Endothelial cell of umbilical vein (primary cell): Measurements from ENCODE around the gene STRIP2. TPM values are rescaled to one million over a fixed set of nuclear protein-coding genes. Genes with fewer than 3 reads are reported as not detected.

ENCODE experiments used
- BruUV-seq: library from RNA; stranded (reverse); fragments of 400-500 nt; replicated peaks from 2 replicates; lab custom pipeline; 2021; lab: Mats Ljungman, UMichigan
- CTCF ChIA-PET: fragments of 300-600, 350-600 bp; sonication (Branson Sonifier 250); formaldehyde crosslinking; loops from one replicate; lab custom pipeline; 2021; ENCODE audit warnings: antibody characterized with exemption, inconsistent platforms; lab: Charles Lee
- POLR2A ChIA-PET: fragments of 300-600, 350-600 bp; sonication (Branson Sonifier 250); formaldehyde crosslinking; loops from one replicate; lab custom pipeline; 2021; ENCODE audit warnings: antibody characterized with exemption, inconsistent platforms; lab: Charles Lee
- DNase-seq: peaks from one replicate; pipeline ENCODE4 v3.0.0-alpha.2; 2011; ENCODE audit warnings: low read depth, low spot score
- FAIRE-seq: peaks from 2 replicates; lab custom pipeline; 2011; peaks lifted over from hg19 to GRCh38; lab: Jason Lieb, UNC
- H2AFZ ChIP-seq: 2 replicates; pipeline ENCODE4 v1.6.0; 2012; ENCODE audit warnings: low read depth, low read length, control low read depth, inconsistent platforms
- H3K27ac ChIP-seq: 2 replicates; pipeline ENCODE4 v1.5.1; 2011; ENCODE audit warnings: low read depth, mild to moderate bottlenecking, control low read depth, low read length, moderate library complexity; ENCODE audit not compliant: insufficient read depth
- H3K27me3 ChIP-seq, 2 experiments: 2 replicates each; pipeline versions ENCODE4 v1.6.0 to v1.6.1; 2011; ENCODE audit warnings: low read length in 2 of 2, mixed read lengths in 1 of 2; ENCODE audit not compliant: control insufficient read depth in 2 of 2, insufficient read depth in 2 of 2
- H3K36me3 ChIP-seq, 2 experiments: 2 replicates in 1 of 2; 3 replicates in 1 of 2; pipeline ENCODE4 v1.5.1; 2011; ENCODE audit warnings: low read length in 2 of 2, mild to moderate bottlenecking in 1 of 2, moderate library complexity in 1 of 2; ENCODE audit not compliant: control insufficient read depth in 2 of 2, insufficient read depth in 2 of 2; ENCODE audit errors: extremely low read depth in 1 of 2
- H3K4me1 ChIP-seq: 3 replicates; pipeline ENCODE4 v1.5.1; 2011; ENCODE audit warnings: mild to moderate bottlenecking, low read length; ENCODE audit not compliant: control insufficient read depth, insufficient read depth; ENCODE audit errors: extremely low read depth
- H3K4me2 ChIP-seq: 2 replicates; pipeline ENCODE4 v1.6.1; 2011; ENCODE audit warnings: low read length, control low read depth, mixed read lengths; ENCODE audit not compliant: insufficient read depth
- H3K4me3 ChIP-seq, 3 experiments: fragments of 200-600 bp in 1 of 3; sonication (generic), shearing (Covaris generic) in 1 of 3; replicated peaks in 1 of 3; 2 replicates each; pipeline ENCODE4 v1.5.1; 2011 to 2016; ENCODE audit warnings: control low read depth in 3 of 3, low read length in 3 of 3, mild to moderate bottlenecking in 2 of 3, inconsistent platforms in 1 of 3, low read depth in 1 of 3, moderate library complexity in 1 of 3; ENCODE audit not compliant: insufficient read depth in 1 of 3
- H3K79me2 ChIP-seq: 2 replicates; pipeline ENCODE4 v1.6.0; 2012; ENCODE audit warnings: low read length, inconsistent platforms; ENCODE audit not compliant: control insufficient read depth, insufficient read depth
- H3K9ac ChIP-seq: replicated peaks from 2 replicates; pipeline ENCODE3; 2011; ENCODE audit warnings: low read length, control low read depth; ENCODE audit not compliant: insufficient read depth; ENCODE audit errors: extremely low read depth
- H3K9me1 ChIP-seq: replicated peaks from 3 replicates; pipeline ENCODE4 v1.6.0; 2011; ENCODE audit warnings: mild to moderate bottlenecking, low read length; ENCODE audit not compliant: control insufficient read depth, insufficient read depth; ENCODE audit errors: extremely low read depth
- H3K9me3 ChIP-seq: replicated peaks from 2 replicates; pipeline ENCODE4 v1.5.1; 2012; ENCODE audit warnings: low read length, inconsistent platforms; ENCODE audit not compliant: control insufficient read depth, insufficient read depth
- H4K20me1 ChIP-seq: replicated peaks from 2 replicates; pipeline ENCODE3; 2011; ENCODE audit warnings: mild to moderate bottlenecking, low read length; ENCODE audit not compliant: control insufficient read depth, insufficient read depth; ENCODE audit errors: extremely low read depth
- EZH2 ChIP-seq: IDR thresholded peaks from 2 replicates; pipeline ENCODE4 v1.6.1; 2012; ENCODE audit warnings: borderline replicate concordance, low read depth, mild to moderate bottlenecking, moderate library complexity, low read length, inconsistent platforms; ENCODE audit not compliant: severe bottlenecking
- FOS ChIP-seq: IDR thresholded peaks from 2 replicates; pipeline ENCODE4 v1.6.1; 2011; ENCODE audit warnings: mild to moderate bottlenecking, low read length, moderate library complexity, borderline replicate concordance; ENCODE audit not compliant: insufficient read depth
- GATA2 ChIP-seq: IDR thresholded peaks from 2 replicates; pipeline ENCODE4 v1.7.0; 2011; ENCODE audit warnings: low read depth, mild to moderate bottlenecking, moderate library complexity, mixed read lengths, low read length; ENCODE audit not compliant: insufficient read length, insufficient read depth
- JUN ChIP-seq: IDR thresholded peaks from 2 replicates; pipeline ENCODE4 v1.6.1; 2011; ENCODE audit warnings: borderline replicate concordance, low read depth; ENCODE audit not compliant: insufficient read length, insufficient read depth
- MYC ChIP-seq: IDR thresholded peaks from one replicate; pipeline ENCODE4 v1.6.1; 2011; ENCODE audit warnings: mild to moderate bottlenecking, low read depth, low read length
- POLR2A ChIP-seq: IDR thresholded peaks from 2 replicates; pipeline ENCODE4 v1.6.1; 2012; ENCODE audit warnings: low read depth, mild to moderate bottlenecking, control low read depth, low read length
- POLR2AphosphoS5 ChIP-seq: IDR thresholded peaks from 2 replicates; pipeline ENCODE4 v1.6.1; 2012; ENCODE audit warnings: low read depth, mild to moderate bottlenecking, control low read depth, low read length, moderate library complexity; ENCODE audit not compliant: insufficient read depth
- dilution Hi-C: fragments of 300-500 bp; cut with MboI; formaldehyde crosslinking; loops from one replicate; pipeline ENCODE4 v1.15.0; 2019; ENCODE audit warnings: low sequenced_read_pairs; ENCODE audit not compliant: extremely low pct_ligation_motif_present
- intact Hi-C: fragments of 100-400 bp; cut with micrococcal nuclease; formaldehyde crosslinking; loops from one replicate; pipeline ENCODE4 v1.10.0; 2022
- polyA plus RNA-seq, 4 experiments: library from polyadenylated mRNA; depleted of rRNA in 3 of 4; stranded (reverse) in 3 of 4; unstranded in 1 of 4; fragments of >200 nt; gene quantifications; 2 replicates each; pipeline versions ENCODE4 v1.2.1 to v1.2.3, GENCODE V29; 2011 to 2012; ENCODE audit warnings: missing spikeins in 1 of 4
- total RNA-seq: library from RNA; stranded (reverse); gene quantifications from 2 replicates; pipeline ENCODE4 v1.2.3, GENCODE V29; 2021
- TF ChIP-seq, protein P1 (sequence below): IDR thresholded peaks from 2 replicates; pipeline ENCODE4 v1.6.1; 2011; ENCODE audit not compliant: insufficient read depth, insufficient read length
- TF ChIP-seq, protein P2 (sequence below), 2 donors: IDR thresholded peaks; 1 replicate in 1 of 2; 2 replicates in 1 of 2; pipeline ENCODE4 v1.5.1; 2011; ENCODE audit warnings: low read length in 2 of 2, mild to moderate bottlenecking in 2 of 2, moderate library complexity in 2 of 2, control low read depth in 1 of 2, inconsistent platforms in 1 of 2, low read depth in 1 of 2; ENCODE audit not compliant: insufficient read depth in 1 of 2; ENCODE audit errors: extremely low read depth in 1 of 2

Gene STRIP2
- total and polyA plus RNA-seq, 2 donors (not counting 3 experiments of a cell fraction or from before 2014, with no cell fraction given): 3.4 to 10.0 TPM

GRCh38 chr7:129497156-129497555, 62.9 kb downstream of the STRIP2 start:
- no TSS peak for BruUV-seq
- no peaks in the 10 kb centered on the region for H3K36me3 ChIP-seq
- intact Hi-C loops: no loop called here

More at GRCh38 chr7:129497156-129497555, 62.9 kb downstream of the STRIP2 start:
- Histone ChIP-seq H3K79me2 (no peaks in the 10 kb centered on the region), H3K9me1 (no peaks in the 10 kb centered on the region), H3K9ac (no peak overlapping the region), H3K27ac (no peak overlapping the region), H3K4me2 (no peak overlapping the region), H3K27me3 (no peaks in the 10 kb centered on the region), H4K20me1 (no peaks in the 10 kb centered on the region), H3K4me1 (no peaks in the 10 kb centered on the region), H2AFZ (no peak overlapping the region), H3K9me3 (no peaks in the 10 kb centered on the region), H3K4me3 (no peak overlapping the region)
- ChIA-PET CTCF (interaction anchor here (1.3 kb wide), 1 partner anchor 154 kb away, joined by 4 read pairs; no protein-coding TSS in a partner anchor), POLR2A (no interaction called here)
- dilution Hi-C loops: no loop called here
- DNase-seq (no peak), FAIRE-seq (no peak)
- TF ChIP-seq EZH2 (no peak), POLR2A (no peak), GATA2 (no peak), POLR2AphosphoS5 (no peak), JUN (no peak), FOS (no peak), MYC (no peak)
- TF ChIP-seq, protein P1, sequence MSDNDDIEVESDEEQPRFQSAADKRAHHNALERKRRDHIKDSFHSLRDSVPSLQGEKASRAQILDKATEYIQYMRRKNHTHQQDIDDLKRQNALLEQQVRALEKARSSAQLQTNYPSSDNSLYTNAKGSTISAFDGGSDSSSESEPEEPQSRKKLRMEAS: no peak
- TF ChIP-seq, protein P2, sequence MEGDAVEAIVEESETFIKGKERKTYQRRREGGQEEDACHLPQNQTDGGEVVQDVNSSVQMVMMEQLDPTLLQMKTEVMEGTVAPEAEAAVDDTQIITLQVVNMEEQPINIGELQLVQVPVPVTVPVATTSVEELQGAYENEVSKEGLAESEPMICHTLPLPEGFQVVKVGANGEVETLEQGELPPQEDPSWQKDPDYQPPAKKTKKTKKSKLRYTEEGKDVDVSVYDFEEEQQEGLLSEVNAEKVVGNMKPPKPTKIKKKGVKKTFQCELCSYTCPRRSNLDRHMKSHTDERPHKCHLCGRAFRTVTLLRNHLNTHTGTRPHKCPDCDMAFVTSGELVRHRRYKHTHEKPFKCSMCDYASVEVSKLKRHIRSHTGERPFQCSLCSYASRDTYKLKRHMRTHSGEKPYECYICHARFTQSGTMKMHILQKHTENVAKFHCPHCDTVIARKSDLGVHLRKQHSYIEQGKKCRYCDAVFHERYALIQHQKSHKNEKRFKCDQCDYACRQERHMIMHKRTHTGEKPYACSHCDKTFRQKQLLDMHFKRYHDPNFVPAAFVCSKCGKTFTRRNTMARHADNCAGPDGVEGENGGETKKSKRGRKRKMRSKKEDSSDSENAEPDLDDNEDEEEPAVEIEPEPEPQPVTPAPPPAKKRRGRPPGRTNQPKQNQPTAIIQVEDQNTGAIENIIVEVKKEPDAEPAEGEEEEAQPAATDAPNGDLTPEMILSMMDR (IDR thresholded peaks at IDR 0.05; ENCODE audit: extremely low read depth in 1 of 2, insufficient read depth in 1 of 2, low read depth in 1 of 2, low read length in 2 of 2): no peak
